ENCODE results near the gene EIF2S2.
A peak's percentile ranks its signal among the peaks of the same experiment; 100 is the strongest.

EIF2S2 gene

DNA sequence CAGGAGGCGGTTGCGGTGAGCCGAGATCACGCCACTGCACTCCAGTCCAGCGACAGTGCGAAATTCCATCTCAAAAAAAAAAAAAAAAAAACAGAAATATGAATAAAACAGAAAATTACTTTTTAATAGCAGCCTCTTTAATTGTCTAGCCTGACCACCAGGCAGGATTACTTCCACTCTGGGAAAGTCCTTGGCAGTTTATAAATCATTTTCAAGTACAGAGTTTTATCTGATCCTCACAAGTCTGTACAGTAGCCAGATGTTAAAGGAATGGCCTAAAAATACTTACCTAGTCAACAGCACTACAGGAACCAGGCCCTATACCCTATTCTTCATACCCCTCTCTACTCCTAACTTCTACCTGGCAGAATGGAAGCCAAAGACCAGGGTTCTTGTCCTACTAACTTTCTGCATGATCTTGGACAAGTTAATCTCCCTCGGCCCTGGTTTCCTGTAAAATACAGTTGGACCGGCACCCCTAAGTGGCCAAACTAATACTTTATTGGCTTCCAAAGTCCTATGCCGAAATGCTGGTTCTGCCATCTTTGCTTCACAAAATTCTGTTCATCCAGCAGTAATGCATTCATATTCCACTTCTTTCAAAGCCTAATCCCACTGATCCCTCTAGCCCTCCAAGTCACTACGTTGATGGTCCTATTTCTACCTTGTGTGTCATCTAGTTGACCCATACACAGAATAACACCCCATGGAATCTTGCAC is 1.9 kb downstream of the EIF2S2 start:
- H3K4me1 Mint-ChIP-seq: peaks cover 40% of the 10 kb centered on the region
- peaks cover 3% of the 10 kb centered on the region for H3K27me3 Mint-ChIP-seq (ENCODE audit: low read depth)
- TF ChIP-seq, protein P1, sequence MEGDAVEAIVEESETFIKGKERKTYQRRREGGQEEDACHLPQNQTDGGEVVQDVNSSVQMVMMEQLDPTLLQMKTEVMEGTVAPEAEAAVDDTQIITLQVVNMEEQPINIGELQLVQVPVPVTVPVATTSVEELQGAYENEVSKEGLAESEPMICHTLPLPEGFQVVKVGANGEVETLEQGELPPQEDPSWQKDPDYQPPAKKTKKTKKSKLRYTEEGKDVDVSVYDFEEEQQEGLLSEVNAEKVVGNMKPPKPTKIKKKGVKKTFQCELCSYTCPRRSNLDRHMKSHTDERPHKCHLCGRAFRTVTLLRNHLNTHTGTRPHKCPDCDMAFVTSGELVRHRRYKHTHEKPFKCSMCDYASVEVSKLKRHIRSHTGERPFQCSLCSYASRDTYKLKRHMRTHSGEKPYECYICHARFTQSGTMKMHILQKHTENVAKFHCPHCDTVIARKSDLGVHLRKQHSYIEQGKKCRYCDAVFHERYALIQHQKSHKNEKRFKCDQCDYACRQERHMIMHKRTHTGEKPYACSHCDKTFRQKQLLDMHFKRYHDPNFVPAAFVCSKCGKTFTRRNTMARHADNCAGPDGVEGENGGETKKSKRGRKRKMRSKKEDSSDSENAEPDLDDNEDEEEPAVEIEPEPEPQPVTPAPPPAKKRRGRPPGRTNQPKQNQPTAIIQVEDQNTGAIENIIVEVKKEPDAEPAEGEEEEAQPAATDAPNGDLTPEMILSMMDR (IDR thresholded peaks at IDR 0.05; ENCODE audit: unreplicated experiment in 3 of 3): no peak
- no peaks in the 10 kb centered on the region for H3K9me3 Mint-ChIP-seq
- H3K27ac Mint-ChIP-seq: peak overlapping the region; percentile 90 to 99 (median 95)
- peak overlapping the region; percentile 92 to 98 (median 94) for H3K4me3 Mint-ChIP-seq
- peaks cover 21% of the 10 kb centered on the region for H3K36me3 Mint-ChIP-seq (ENCODE audit: low read depth)

GRCh38 chr20:34109442-34109841 is 2.6 kb downstream of the EIF2S2 start:
- H3K36me3 Mint-ChIP-seq (ENCODE audit: low read depth): peaks cover 29% of the 10 kb centered on the region
- H3K4me1 Mint-ChIP-seq: peaks cover 40% of the 10 kb centered on the region
- no peak overlapping the region for H3K27ac Mint-ChIP-seq
- TF ChIP-seq, protein P1 (IDR thresholded peaks at IDR 0.05; ENCODE audit: unreplicated experiment in 3 of 3): no peak
- H3K4me3 Mint-ChIP-seq: peak overlapping the region; percentile 56 to 79 (median 74)
- H3K9me3 Mint-ChIP-seq: no peaks in the 10 kb centered on the region
- peaks cover 3% of the 10 kb centered on the region for H3K27me3 Mint-ChIP-seq (ENCODE audit: low read depth)

DNA sequence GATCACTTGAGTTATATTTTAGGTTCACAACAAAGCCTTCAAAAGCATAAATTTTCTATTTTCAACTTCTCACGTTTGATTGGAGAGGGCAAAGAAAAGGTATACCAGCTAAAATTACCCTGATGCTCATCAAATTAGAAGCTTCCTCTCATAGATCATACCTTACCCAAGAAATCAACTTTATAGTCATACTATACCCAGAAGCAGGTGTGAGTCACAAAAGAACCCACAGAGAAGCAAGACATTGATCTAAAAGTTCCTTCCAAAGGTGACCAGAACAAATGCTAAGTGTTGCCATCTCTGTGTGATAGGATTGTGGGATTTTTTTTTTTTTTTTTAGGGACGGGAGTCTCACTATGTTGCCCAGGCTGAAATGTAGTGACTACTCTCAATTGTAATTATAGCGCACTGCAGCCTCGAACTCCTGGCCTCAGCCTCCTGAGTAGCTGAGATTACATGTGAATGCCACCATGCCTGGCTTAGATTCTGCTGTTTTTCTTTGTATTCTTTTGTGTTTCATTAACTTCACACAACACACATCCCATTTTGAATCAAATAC is 3.3 kb downstream of the EIF2S2 start:
- H3K9me3 Mint-ChIP-seq: no peaks in the 10 kb centered on the region
- TF ChIP-seq, protein P1 (IDR thresholded peaks at IDR 0.05; ENCODE audit: unreplicated experiment in 3 of 3): no peak
- peak overlapping the region; percentile 0 to 33 (median 33) for H3K27ac Mint-ChIP-seq
- H3K4me3 Mint-ChIP-seq: peak overlapping the region in 2 of 3 experiments; percentile 30 to 37
- H3K36me3 Mint-ChIP-seq (ENCODE audit: low read depth): peaks cover 35% of the 10 kb centered on the region
- H3K27me3 Mint-ChIP-seq (ENCODE audit: low read depth): peaks cover 3% of the 10 kb centered on the region
- H3K4me1 Mint-ChIP-seq: peaks cover 40% of the 10 kb centered on the region

DNA sequence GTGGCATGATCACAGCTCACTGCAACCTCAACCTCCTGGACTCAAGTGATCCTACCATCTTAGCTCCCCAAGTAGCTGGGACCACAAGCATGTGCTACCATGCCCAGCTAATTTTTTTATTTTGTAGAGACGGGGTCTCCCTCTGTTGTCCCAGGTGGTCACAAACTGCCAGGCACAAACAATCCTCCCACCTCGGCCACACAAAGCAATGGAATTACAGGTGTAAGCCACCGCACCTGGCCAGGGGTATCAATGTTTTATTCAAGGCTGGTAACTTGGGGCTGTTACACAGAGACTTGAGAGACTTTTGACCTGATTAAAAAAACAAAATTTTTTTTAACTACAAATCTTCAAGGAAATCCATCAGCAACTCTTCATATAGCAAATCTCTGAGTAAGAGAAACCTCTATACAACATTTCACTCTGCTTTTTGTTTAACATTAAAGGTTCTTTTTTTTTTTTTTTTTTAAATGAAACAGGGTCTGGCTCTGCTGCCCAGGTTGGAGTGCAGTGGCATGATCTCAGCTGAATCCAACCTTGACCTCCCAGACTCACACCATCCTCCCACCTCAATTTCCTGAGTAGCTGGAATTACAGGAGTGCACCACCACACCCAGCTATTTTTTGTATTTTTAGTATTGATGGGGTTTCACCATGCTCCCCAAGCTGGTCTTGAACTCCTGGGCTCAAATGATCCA is 5.9 kb downstream of the EIF2S2 start:
- TF ChIP-seq, protein P1 (IDR thresholded peaks at IDR 0.05; ENCODE audit: unreplicated experiment in 3 of 3): no peak
- Mint-ChIP-seq H3K4me3 (no peak overlapping the region), H3K36me3 (ENCODE audit: low read depth) (peaks cover 58% of the 10 kb centered on the region), H3K4me1 (peaks cover 33% of the 10 kb centered on the region), H3K27ac (no peak overlapping the region), H3K9me3 (no peaks in the 10 kb centered on the region), H3K27me3 (ENCODE audit: low read depth) (no peaks in the 10 kb centered on the region)

- no peaks in the 10 kb centered on the region for H3K27me3 Mint-ChIP-seq (ENCODE audit: low read depth)
- H3K36me3 Mint-ChIP-seq (ENCODE audit: low read depth): peaks cover 67% of the 10 kb centered on the region
- H3K4me1 Mint-ChIP-seq: peaks cover 21% of the 10 kb centered on the region
- TF ChIP-seq, protein P1 (IDR thresholded peaks at IDR 0.05; ENCODE audit: unreplicated experiment in 3 of 3): no peak
- H3K4me3 Mint-ChIP-seq: no peak overlapping the region
- H3K9me3 Mint-ChIP-seq: no peaks in the 10 kb centered on the region
- no peak overlapping the region for H3K27ac Mint-ChIP-seq
These were observed 8.0 kb downstream of the EIF2S2 start for GRCh38 chr20:34104059-34104458.

All from nephron (organoid).